Adipose tissue (tissue), 3 donors: Measurements from ENCODE around the gene MORF4L1. TPM values are rescaled to one million over a fixed set of nuclear protein-coding genes. Genes with fewer than 3 reads are reported as not detected.

Source experiments
- H3K27ac ChIP-seq: one replicate; pipeline ENCODE4 v1.5.1; 2013; ENCODE audit warnings: low read depth, low read length
- WGBS, 3 donors: extraction: QIAGEN DNeasy Blood & Tissue Kit; methylation state at CpG; one replicate each; pipeline ENCODE4 v1.1.7; 2013; 5-methylcytosine and 5-hydroxymethylcytosine counted together
- polyA plus RNA-seq, 3 donors: library from polyadenylated mRNA; stranded (reverse); fragments of 200-250 nt; gene quantifications; one replicate each; pipeline ENCODE4 v1.2.3, GENCODE V29; 2013
- donor health status: healthy with polysubstance abuse.
- donor health status: Bipolar disorder and iron deficiency.
- donor health status: healthy.

MORF4L1 gene
- polyA plus RNA-seq, 3 donors = 111 to 418 (median 276) TPM

GRCh38 chr15:78933187-78933822, 60.6 kb downstream of the MORF4L1 start:
- 82 to 84% (median 84%) methylated on average over 12 of the region's 12 CpGs for WGBS, 3 donors
- no peak overlapping the region for H3K27ac ChIP-seq

- 53 to 73% (median 57%) methylated on average over 20 of the region's 20 CpGs for WGBS, 3 donors
- H3K27ac ChIP-seq = no peak overlapping the region
Measured at GRCh38 chr15:78933823-78934654, 61.3 kb downstream of the MORF4L1 start.

- 53 to 75% (median 55%) methylated on average over 5 of the region's 5 CpGs for WGBS, 3 donors
- H3K27ac ChIP-seq = no peak overlapping the region
Measured at GRCh38 chr15:78934655-78935023, 61.9 kb downstream of the MORF4L1 start.

- H3K27ac ChIP-seq = no peak overlapping the region
- 15 to 69% (median 23%) methylated on average over 14 of the region's 14 CpGs for WGBS, 3 donors
Measured at GRCh38 chr15:78937132-78937739, 64.5 kb downstream of the MORF4L1 start.

- no peak overlapping the region for H3K27ac ChIP-seq
- 32 to 71% (median 40%) methylated on average over 6 of the region's 6 CpGs for WGBS, 3 donors
Measured at GRCh38 chr15:78938658-78939488, 66.2 kb downstream of the MORF4L1 start.

GRCh38 chr15:78942741-78943140, 70.1 kb downstream of the MORF4L1 start:
- no peak overlapping the region for H3K27ac ChIP-seq
- WGBS, 3 donors = 88 to 92% (median 89%) methylated on average over 4 of the region's 4 CpGs

GRCh38 chr15:78943692-78944091, 71.0 kb downstream of the MORF4L1 start:
- WGBS, 3 donors = 48 to 65% (median 63%) methylated on average over 7 of the region's 7 CpGs
- no peak overlapping the region for H3K27ac ChIP-seq

GRCh38 chr15:78944202-78944625, 71.5 kb downstream of the MORF4L1 start:
- 29 to 41% (median 31%) methylated on average over 12 of the region's 12 CpGs for WGBS, 3 donors

GRCh38 chr15:78944669-78945407, 72.1 kb downstream of the MORF4L1 start, which contains the start of gene CTSH:
Gene CTSH (minus strand): TSS chr15:78945046. CDS start chr15:78944981, 65 bp downstream.
- 3 to 5% (median 3%) methylated on average over 34 to 71 of the region's 71 CpGs for WGBS, 3 donors
- H3K27ac ChIP-seq = no peak within 1 kb of the TSS

More at GRCh38 chr15:78944202-78944625, 71.5 kb downstream of the MORF4L1 start:
- H3K27ac ChIP-seq = no peak overlapping the region

- WGBS, 3 donors = 93 to 98% (median 95%) methylated on average over 5 of the region's 5 CpGs
- H3K27ac ChIP-seq = no peak overlapping the region
Measured at GRCh38 chr15:78946493-78946892, 73.8 kb downstream of the MORF4L1 start.

- 94 to 98% (median 96%) methylated on average over 5 of the region's 5 CpGs for WGBS, 3 donors
- no peak overlapping the region for H3K27ac ChIP-seq
Measured at GRCh38 chr15:78947506-78947905, 74.8 kb downstream of the MORF4L1 start.

Other genes with a start within 250 kb of the MORF4L1 start
- gene CHRNB4, start 231.7 kb upstream of the MORF4L1 start, polyA plus RNA-seq = under 1 TPM in 2 of 3 donors, not detected in 1; 0.03 TPM
- 1 to 10 TPM in 2 of 3 donors, under 1 TPM in 1; 0.90 to 7.8 (median 1.9) TPM for gene ADAMTS7, start 61.4 kb upstream of the MORF4L1 start, polyA plus RNA-seq
- gene CTSH, start 72.2 kb downstream of the MORF4L1 start, polyA plus RNA-seq = 100 to 1,000 TPM in 1 of 3 donors, 10 to 100 TPM in 2; 65.1 to 125 (median 66.0) TPM
- gene RASGRF1, start 217.9 kb downstream of the MORF4L1 start, polyA plus RNA-seq = 1 to 10 TPM in 1 of 3 donors, under 1 TPM in 2; 0.13 to 1.1 (median 0.79) TPM